ENCODE results near the gene SLC39A13.

- TF ChIP-seq, protein P1, sequence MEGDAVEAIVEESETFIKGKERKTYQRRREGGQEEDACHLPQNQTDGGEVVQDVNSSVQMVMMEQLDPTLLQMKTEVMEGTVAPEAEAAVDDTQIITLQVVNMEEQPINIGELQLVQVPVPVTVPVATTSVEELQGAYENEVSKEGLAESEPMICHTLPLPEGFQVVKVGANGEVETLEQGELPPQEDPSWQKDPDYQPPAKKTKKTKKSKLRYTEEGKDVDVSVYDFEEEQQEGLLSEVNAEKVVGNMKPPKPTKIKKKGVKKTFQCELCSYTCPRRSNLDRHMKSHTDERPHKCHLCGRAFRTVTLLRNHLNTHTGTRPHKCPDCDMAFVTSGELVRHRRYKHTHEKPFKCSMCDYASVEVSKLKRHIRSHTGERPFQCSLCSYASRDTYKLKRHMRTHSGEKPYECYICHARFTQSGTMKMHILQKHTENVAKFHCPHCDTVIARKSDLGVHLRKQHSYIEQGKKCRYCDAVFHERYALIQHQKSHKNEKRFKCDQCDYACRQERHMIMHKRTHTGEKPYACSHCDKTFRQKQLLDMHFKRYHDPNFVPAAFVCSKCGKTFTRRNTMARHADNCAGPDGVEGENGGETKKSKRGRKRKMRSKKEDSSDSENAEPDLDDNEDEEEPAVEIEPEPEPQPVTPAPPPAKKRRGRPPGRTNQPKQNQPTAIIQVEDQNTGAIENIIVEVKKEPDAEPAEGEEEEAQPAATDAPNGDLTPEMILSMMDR (conservative IDR thresholded peaks at IDR 0.05 in 1 of 2, IDR thresholded peaks at IDR 0.05 in 1 of 2; ENCODE audit: extremely low read depth in 1 of 2, insufficient read depth in 1 of 2, low read depth in 1 of 2, low read length in 2 of 2), result no peak
- TF ChIP-seq EZH2 (IDR thresholded peaks at IDR 0.05; ENCODE audit: borderline replicate concordance, low read length), result no peak
These were observed 14.4 kb upstream of the SLC39A13 start for GRCh38 chr11:47394050-47394321.

Measured in mammary epithelial cell (primary cell).